Activated naive CD4-positive, alpha-beta T cell treated with anti-CD3 and anti-CD28 coated beads, Interleukin-2, amount 10 ng/mL, durations not matched to agents 7 days and 5 days (primary cell): Measurements from ENCODE around the gene NUBP2.
"Not testable (repeated sequence)": the region's sequence is repeated elsewhere in the genome, so short reads cannot be mapped to it uniquely, and the experiment has no call there.

Experiments
- CTCF ChIA-PET: fragments of 350-600 bp; sonication (Branson Sonifier 250); formaldehyde crosslinking; loops from one replicate; lab custom pipeline; 2021; ENCODE audit warnings: antibody characterized with exemption; lab: Charles Lee
- DNase-seq: peaks from one replicate; pipeline ENCODE4 v3.0.0-alpha.2; 2020
- H3K27ac Mint-ChIP-seq: one replicate; pipeline ENCODE4 v1.8.0; 2021; ENCODE audit warnings: mild to moderate bottlenecking, moderate library complexity, mixed read lengths
- H3K27me3 Mint-ChIP-seq: one replicate; pipeline ENCODE4 v1.8.0; 2021; ENCODE audit warnings: mild to moderate bottlenecking, mixed read lengths
- H3K36me3 Mint-ChIP-seq: one replicate; pipeline ENCODE4 v1.8.0; 2021; ENCODE audit warnings: mixed read lengths
- H3K4me1 Mint-ChIP-seq: one replicate; pipeline ENCODE4 v1.8.0; 2021; ENCODE audit warnings: mixed read lengths
- H3K4me3 Mint-ChIP-seq: one replicate; pipeline ENCODE4 v1.8.0; 2021; ENCODE audit warnings: mild to moderate bottlenecking, moderate library complexity, mixed read lengths
- H3K9me3 Mint-ChIP-seq: one replicate; pipeline ENCODE4 v1.8.0; 2021; ENCODE audit warnings: mixed read lengths

Gene NUBP2

DNA sequence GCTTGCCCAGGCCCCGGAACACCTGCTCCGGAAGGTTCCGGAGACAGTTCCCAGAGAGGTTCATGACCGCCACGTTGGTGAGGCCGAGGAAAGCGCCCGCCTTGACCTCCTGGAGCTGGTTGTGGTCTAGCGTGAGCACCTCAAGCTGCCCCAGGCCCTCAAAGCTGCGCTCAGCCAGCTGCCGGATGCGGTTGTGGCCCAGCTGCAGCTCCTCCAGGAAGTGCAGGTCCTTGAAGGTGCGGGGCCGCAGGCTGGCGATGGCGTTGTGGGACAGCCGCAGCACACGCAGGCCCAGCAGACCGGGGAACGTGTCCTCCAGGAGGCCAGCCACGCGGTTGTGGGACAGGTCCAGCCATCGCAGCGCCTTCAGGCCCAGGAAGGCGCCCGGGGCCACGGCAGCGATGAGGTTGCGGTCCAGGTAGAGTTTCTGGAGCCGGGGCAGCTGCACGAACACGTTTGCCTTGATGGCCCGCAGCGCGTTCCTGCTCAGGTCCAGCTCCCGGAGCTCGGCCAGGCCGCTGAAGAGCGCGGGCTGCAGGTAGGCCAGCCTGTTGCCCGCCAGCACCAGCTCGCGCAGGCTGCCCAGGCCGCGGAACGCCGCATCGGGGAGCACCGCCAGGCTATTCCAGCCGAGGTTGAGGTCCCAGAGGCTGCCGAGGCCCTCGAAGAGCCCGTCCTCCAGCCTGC lies 8.6 kb downstream of the NUBP2 start:
- Mint-ChIP-seq H3K4me3 (no peak overlapping the region), H3K36me3 (peaks cover 5% of the 10 kb centered on the region), H3K27ac (no peak overlapping the region), H3K4me1 (no peaks in the 10 kb centered on the region), H3K9me3 (no peaks in the 10 kb centered on the region), H3K27me3 (no peaks in the 10 kb centered on the region)
- CTCF ChIA-PET: interaction anchor here (1.1 kb wide), 1 partner anchor 9 kb away, joined by 3 read pairs; the partner anchor contains the start of genes NUBP2 and SPSB3
- no peak for DNase-seq

DNA sequence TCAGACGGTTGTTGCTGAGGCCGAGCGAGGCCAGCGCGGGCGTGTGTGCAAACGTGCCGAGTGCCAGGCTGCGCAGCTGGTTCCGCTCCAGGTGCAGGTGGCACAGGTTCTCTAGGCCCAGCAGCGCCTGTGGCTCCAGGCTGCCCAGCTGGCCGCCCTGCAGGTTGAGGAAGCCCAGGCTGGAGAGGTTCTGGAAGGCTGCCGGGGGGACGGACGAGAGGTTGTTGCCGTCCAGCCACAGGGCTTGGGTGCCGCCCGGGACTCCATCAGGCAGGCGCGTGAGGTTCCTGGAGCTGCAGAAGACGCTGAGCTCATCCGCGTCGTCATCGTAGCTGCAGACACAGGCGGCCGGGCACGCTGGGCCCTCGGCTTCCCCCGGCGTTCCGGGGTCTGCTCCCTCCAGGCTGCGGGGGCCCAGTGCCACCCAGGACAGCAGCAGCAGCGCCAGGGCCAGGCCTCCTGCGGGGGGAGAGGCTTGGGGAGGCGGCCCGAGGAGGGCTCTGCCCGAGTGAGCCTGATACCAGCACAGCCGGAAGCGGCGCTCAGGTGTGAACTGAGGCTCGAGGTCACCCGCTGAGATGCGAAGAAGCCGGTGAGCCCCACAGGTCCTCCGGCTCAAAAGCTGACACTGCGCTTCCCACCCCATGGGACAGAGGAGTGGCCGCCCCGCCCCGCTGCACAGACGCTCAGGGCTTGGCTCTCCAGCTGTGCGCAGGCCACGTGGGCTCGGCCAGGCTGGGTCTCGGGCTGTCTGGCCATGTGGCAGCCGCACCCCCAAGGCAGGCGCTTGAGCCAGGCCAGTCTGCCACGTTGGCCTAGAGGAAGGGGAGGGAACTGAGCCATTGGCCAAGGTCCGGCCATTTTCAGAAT lies 9.4 kb downstream of the NUBP2 start:
- CTCF ChIA-PET: interaction anchor here (1.1 kb wide), 1 partner anchor 9 kb away, joined by 3 read pairs; the partner anchor contains the start of genes NUBP2 and SPSB3
- no peak overlapping the region for H3K27ac Mint-ChIP-seq
- no peak for DNase-seq
- no peak overlapping the region for H3K4me3 Mint-ChIP-seq
- H3K9me3 Mint-ChIP-seq: peaks cover 2% of the 10 kb centered on the region
- H3K27me3 Mint-ChIP-seq: no peaks in the 10 kb centered on the region
- H3K4me1 Mint-ChIP-seq: no peaks in the 10 kb centered on the region
- peaks cover 5% of the 10 kb centered on the region for H3K36me3 Mint-ChIP-seq

DNA sequence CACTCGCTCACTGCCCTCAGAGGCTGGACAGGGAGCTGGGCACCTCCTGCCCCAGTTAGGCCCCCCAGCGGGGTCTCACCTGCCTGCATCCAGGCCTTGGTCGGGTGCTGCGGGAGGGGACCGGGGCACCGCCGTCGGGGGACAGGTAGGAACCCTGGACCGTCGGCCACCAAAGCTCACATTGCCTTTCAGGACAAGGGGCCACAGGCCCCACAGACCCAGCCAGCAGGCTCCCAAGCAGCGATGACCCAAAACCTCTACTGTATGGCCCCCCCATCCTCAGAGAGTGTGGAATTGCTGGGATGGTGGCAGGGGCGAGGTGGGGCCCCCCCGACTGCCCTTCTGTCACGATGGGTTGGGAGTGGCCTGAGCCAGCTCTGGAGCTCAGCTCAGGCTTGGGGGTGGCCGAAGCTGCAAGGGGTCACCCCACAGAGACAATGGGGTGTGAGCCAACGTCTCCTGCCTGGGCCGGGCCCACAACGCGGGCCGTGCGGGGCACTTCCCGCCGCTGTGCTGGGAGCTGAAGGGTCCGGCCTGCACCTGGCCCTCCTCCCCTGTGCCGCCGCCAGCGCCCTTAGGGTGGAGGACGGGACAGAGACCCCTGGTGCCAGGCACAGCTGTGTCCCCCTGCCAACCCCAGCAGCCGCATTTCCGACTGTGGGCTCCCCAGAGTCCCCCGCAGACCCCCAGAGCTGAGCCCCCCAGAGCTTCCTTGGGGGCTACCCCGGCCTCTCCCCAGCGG lies 10.2 kb downstream of the NUBP2 start:
- CTCF ChIA-PET: no interaction called here
- no peaks in the 10 kb centered on the region for H3K27me3 Mint-ChIP-seq
- H3K4me1 Mint-ChIP-seq: no peaks in the 10 kb centered on the region
- DNase-seq: no peak
- peaks cover 7% of the 10 kb centered on the region for H3K9me3 Mint-ChIP-seq
- H3K36me3 Mint-ChIP-seq: peaks cover 7% of the 10 kb centered on the region
- no peak overlapping the region for H3K27ac Mint-ChIP-seq
- H3K4me3 Mint-ChIP-seq: no peak overlapping the region

DNA sequence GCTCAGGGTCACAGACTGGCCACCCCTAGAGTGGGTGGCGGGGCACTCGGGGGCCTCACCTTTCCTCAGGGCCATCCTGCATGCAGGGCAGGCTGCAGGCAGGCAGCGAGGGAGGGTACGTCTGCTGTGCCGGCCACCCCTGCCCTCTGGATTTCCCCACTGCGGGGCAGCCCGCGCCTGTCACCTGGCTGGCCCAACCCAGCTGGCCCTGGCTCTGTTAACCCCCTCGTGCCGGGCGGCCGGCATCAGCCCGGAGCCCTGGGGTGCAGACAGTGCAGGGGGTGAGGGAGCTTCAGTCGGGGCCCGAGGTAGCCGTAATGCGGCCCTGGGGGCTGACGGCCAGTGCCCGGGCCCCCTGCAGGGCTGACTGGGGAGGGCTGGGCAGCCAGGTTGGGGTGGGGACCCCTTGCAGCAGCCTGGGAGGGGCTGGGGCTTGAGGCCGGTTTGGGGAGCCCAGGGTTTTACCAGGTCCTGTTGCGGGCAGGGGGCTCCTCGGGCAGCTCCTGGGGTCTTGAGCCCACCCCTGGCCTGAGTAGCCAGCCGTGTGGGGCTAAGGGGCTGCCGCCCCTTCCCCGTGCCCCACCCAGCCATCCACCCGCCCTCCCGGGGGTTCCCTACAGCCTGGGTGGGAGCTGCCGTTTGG lies 10.9 kb downstream of the NUBP2 start, which contains the start of gene IGFALS:
TSS of gene IGFALS (minus strand) at position 128 of the 643 bp plus-strand sequence. CDS start at position 75, 53 bp downstream.
- CTCF ChIA-PET: no interaction called here
- no peaks in the 10 kb centered on the region for H3K27me3 Mint-ChIP-seq
- no peak within 1 kb of the TSS for H3K27ac Mint-ChIP-seq
- DNase-seq: no peak
- H3K9me3 Mint-ChIP-seq: peaks cover 11% of the 10 kb centered on the region
- no peaks in the 10 kb centered on the region for H3K4me1 Mint-ChIP-seq
- no peak within 1 kb of the TSS for H3K4me3 Mint-ChIP-seq
- H3K36me3 Mint-ChIP-seq: peaks cover 7% of the 10 kb centered on the region

DNA sequence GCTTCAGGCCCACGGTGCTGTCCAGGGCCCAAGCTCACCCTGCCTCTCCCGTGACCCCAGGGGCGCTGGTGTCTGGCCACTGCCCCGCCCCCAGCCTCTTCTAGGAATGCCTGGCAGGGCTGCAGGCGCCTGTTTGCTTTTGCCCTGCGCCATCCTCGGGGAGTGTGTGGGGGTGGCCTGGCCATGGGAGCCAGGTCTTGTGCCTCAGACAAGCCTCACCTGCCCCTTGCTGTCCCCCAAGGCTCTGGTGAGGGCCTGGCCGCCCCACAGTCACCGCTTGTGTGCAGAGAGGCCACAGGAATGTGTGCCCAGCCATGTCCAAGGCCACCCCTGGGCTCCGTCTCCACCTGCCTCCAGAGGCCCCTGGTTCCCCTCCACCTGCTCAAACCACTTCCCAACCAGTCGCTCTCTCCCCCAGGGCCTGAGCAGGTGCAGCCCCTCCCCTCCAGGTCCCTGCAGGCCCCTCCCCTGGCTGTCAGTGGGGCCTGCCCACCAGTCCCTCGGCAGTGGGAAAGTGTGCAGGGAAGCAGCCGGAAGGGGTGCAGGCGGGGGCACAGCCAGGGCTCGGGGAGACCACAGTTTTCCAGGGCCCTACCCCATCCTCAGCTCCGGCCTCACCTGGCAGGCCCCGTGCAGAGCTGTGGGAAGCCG lies 11.6 kb downstream of the NUBP2 start:
- peaks cover 17% of the 10 kb centered on the region for H3K9me3 Mint-ChIP-seq
- DNase-seq: no peak
- peaks cover 5% of the 10 kb centered on the region for H3K36me3 Mint-ChIP-seq
- H3K4me1 Mint-ChIP-seq: no peaks in the 10 kb centered on the region
- CTCF ChIA-PET: no interaction called here
- peaks cover 4% of the 10 kb centered on the region for H3K27me3 Mint-ChIP-seq
- H3K4me3 Mint-ChIP-seq: no peak overlapping the region
- no peak overlapping the region for H3K27ac Mint-ChIP-seq

DNA sequence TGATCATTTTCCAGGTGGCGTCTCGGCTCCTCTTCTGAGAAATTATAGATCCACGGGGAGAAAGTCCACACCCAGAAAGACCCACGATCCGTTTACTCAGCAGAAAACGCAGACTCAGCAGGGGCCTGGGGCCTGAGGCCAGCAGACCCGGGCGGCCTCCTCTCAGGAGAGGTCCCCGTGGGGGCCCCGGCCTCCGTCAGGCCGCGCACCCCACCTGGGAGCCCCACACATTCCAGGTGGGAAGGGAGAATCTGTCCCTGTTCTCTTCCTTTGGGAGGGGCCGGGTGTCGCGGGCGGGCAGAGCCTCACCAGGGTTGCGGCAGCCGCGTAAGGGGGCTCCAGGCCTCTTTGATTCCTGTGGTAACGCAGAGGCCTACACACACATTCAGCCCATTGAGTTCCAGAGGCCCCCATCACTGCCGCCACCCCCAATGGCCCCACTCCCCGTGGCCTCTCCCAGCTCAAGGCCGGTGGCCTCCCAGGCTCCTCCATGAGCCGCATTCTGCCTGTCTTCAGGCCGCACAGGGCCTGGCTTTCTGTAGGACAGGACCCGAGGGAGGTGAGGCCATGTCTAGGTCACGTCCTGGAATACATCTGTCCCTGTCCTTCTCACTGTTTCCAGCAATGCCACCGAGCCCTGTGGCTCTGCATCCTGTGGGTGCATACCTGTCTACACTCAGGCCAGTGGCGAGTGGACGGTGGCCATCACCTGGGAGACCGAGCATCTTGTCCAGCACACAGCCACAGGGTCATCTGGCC lies 12.3 kb downstream of the NUBP2 start:
- no peak overlapping the region for H3K4me3 Mint-ChIP-seq
- peaks cover 7% of the 10 kb centered on the region for H3K36me3 Mint-ChIP-seq
- H3K9me3 Mint-ChIP-seq: peaks cover 23% of the 10 kb centered on the region
- no peak for DNase-seq
- H3K27me3 Mint-ChIP-seq: peaks cover 4% of the 10 kb centered on the region
- H3K27ac Mint-ChIP-seq: no peak overlapping the region
- CTCF ChIA-PET: no interaction called here
- no peaks in the 10 kb centered on the region for H3K4me1 Mint-ChIP-seq

DNA sequence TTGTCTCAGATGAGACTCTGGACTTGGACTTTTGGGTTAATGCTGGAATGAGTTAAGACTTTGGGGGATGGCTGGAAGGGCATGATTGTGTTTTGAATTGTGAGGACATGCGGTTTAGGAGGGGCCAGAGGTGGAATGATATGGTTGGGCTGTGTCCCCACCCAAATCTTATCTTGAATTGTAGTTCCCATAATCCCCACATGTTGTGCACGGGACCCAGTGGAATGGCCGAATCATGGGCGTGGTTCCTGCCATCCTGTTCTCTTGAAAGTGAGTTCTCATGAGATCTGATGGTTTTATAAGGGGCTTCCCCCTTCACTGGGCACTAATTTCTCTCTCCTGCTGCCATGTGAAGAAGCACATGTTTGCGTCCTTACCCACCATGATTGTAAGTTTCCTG lies 16.5 kb downstream of the NUBP2 start:
- CTCF ChIA-PET, H3K4me3 Mint-ChIP-seq, H3K27ac Mint-ChIP-seq, H3K4me1 Mint-ChIP-seq, DNase-seq, H3K27me3 Mint-ChIP-seq, H3K36me3 Mint-ChIP-seq: not testable (repeated sequence)
- H3K9me3 Mint-ChIP-seq: peaks cover 29% of the 10 kb centered on the region

DNA sequence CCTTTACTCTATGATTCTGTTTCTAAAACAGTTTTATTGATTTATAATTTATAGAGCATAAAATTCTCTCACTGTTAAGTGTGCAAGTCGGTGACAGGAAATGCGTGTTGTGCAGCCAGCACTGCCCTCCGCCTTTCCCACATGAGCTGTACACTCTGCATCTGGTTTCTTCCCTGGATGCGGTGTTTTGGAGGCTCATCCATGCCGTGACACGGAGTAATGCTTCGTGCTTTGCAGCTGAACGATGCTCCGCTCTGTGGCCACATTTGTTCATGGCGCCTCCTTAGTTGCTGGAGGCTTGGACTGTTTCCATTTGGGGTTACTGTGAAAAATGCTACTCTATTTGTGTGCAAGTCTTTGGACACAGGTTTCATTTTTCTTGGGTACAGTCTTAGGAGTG lies 17.9 kb downstream of the NUBP2 start:
- Mint-ChIP-seq H3K9me3 (peaks cover 29% of the 10 kb centered on the region), H3K4me3 (no peak overlapping the region), H3K4me1 (no peaks in the 10 kb centered on the region), H3K36me3 (peaks cover 10% of the 10 kb centered on the region), H3K27ac (no peak overlapping the region), H3K27me3 (peaks cover 4% of the 10 kb centered on the region)
- CTCF ChIA-PET: no interaction called here
- no peak for DNase-seq

DNA sequence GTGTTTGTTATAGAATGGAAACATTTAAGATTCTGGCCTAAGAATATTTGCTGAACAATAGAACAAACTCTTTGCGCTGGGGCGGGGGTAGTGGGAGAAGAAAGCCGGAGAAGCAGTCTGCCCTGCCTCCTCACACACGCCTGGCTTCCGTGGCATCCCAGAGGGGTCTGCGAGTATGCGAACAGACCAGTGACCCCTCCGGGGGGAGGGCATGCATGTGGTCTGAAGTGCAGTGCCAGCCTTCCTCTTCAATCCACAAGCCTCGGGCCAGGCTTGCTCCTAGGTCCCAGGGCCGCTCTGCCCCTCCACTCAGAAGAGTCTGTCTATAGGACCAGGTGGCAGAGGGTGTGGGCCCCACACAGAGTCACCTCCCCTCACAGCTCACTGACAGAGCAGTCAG lies 24.9 kb downstream of the NUBP2 start:
- Mint-ChIP-seq H3K9me3 (no peaks in the 10 kb centered on the region), H3K4me3 (no peak overlapping the region), H3K27me3 (no peaks in the 10 kb centered on the region), H3K4me1 (peaks cover 2% of the 10 kb centered on the region), H3K27ac (no peak overlapping the region), H3K36me3 (peaks cover 13% of the 10 kb centered on the region)
- DNase-seq: no peak
- CTCF ChIA-PET: no interaction called here

DNA sequence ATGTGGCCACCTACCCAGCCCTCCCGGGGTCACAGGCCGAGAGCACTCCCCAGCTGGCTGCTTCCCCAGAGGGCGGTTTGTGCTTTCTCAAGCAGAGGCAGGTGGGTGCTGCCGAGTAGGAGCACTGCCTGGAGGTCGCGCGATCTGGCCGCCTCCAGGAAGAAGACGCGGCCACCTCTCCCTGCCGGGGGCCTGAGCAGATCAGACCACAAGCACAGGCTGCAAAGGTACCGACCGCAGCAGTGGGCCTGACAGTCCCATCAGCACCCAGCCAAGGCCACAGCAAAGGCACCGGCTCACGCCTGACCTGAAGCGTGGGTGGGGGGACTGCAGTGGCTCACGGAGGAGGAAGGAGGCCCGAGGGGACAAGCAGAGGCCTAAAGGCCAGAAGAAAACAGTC lies 25.9 kb downstream of the NUBP2 start:
- Mint-ChIP-seq H3K9me3 (no peaks in the 10 kb centered on the region), H3K27me3 (no peaks in the 10 kb centered on the region), H3K4me3 (no peak overlapping the region), H3K4me1 (peaks cover 5% of the 10 kb centered on the region), H3K27ac (no peak overlapping the region), H3K36me3 (peaks cover 17% of the 10 kb centered on the region)
- DNase-seq: no peak
- CTCF ChIA-PET: interaction anchor here (0.6 kb wide), 1 partner anchor 57 kb away, joined by 3 read pairs; no protein-coding TSS in a partner anchor

DNA sequence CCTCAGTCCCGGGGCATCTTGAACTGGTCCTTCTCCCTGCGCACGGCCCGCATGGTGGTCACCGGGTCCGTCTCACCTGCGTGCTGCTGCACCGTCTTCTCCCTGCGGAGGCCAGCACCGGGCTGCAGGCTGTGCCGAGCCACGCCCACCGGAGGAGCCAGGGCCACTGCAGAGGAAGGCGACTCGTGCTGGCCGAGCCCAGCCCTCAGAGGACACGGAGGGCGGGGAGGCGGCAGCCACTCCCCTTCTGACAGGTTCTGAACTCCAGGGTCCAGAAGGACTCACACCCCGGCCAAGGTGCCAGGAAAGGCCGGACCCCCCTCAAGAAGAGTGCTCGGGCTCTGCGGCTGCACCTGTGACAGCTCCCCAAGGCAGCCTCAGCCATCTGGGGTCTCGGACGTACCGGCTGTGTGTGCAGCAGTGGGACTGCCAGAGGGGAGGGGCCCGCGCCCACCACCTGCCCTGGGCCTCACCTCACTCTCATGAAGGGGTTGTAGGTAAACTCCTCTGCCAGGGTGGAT lies 26.6 kb downstream of the NUBP2 start:
- Mint-ChIP-seq H3K27me3 (no peaks in the 10 kb centered on the region), H3K36me3 (peaks cover 17% of the 10 kb centered on the region), H3K9me3 (no peaks in the 10 kb centered on the region), H3K4me3 (no peak overlapping the region), H3K4me1 (peaks cover 5% of the 10 kb centered on the region), H3K27ac (no peak overlapping the region)
- CTCF ChIA-PET: no interaction called here
- no peak for DNase-seq

DNA sequence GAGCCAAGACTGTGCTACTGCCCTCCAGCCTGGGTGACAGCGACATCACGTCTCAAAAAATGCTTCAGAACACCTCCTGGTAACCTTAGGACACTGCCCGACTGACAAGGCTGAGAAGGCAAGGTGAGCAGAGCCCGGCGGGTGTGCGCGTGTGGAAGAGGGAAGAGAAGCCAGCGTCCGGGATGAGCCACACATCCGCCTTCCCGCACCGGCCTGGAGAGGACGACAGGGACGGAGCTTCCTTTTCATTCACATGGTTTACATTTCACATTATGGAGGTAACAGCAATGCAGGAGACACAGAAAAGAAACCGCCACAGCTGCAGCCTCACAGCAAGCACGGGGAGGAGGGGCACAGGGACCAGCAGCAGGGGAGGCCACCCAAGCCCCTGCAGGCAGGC lies 27.3 kb downstream of the NUBP2 start:
- Mint-ChIP-seq H3K27ac (no peak overlapping the region), H3K9me3 (no peaks in the 10 kb centered on the region), H3K4me1 (peaks cover 5% of the 10 kb centered on the region), H3K27me3 (no peaks in the 10 kb centered on the region), H3K4me3 (no peak overlapping the region), H3K36me3 (peaks cover 17% of the 10 kb centered on the region)
- CTCF ChIA-PET: no interaction called here
- no peak for DNase-seq

DNA sequence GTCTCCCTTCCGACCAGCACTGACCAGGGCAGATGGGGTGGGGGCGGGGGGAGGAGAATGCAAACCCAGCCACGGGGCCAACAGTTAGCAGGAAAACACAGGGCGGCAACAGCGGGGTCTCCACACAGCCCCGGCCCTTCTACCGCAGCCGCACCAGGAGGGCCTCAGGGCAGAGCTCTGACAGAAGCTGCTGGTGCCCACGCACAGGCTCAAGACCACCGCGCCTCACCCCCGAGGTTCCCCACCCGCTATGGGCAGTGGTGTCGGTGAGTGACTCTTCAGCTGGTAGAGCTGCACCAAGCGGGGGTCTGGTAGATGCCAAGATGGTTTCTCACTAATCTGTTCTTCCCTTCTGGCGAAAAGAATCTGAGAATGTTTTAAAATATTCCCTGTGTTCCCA lies 27.8 kb downstream of the NUBP2 start:
- DNase-seq: no peak
- no peaks in the 10 kb centered on the region for H3K27me3 Mint-ChIP-seq
- peaks cover 5% of the 10 kb centered on the region for H3K4me1 Mint-ChIP-seq
- no peak overlapping the region for H3K27ac Mint-ChIP-seq
- H3K9me3 Mint-ChIP-seq: no peaks in the 10 kb centered on the region
- peaks cover 20% of the 10 kb centered on the region for H3K36me3 Mint-ChIP-seq
- H3K4me3 Mint-ChIP-seq: no peak overlapping the region
- CTCF ChIA-PET: no interaction called here
